Right lobe of liver (tissue), 6 donors: Measurements from ENCODE around the gene SAMD7. TPM values are rescaled to one million over a fixed set of nuclear protein-coding genes. Genes with fewer than 3 reads are reported as not detected.

Experiments
- ATAC-seq, 4 donors: fragments of 200-7000 bp; cut with Tn5 transposase; one replicate each; pipeline ENCODE4 v1.9.1; 2020; ENCODE audit warnings: mild to moderate bottlenecking in 4 of 4, moderate library complexity in 4 of 4
- DNase-seq, 3 donors: peaks; one replicate each; pipeline ENCODE4 v3.0.0-alpha.2; 2020
- H3K27ac ChIP-seq, 3 donors: fragments of 200-600 bp; one replicate each; pipeline ENCODE4 v1.8.0; 2022
- H3K27me3 ChIP-seq, 2 donors: fragments of 200-600 bp; one replicate each; pipeline ENCODE4 v1.8.0; 2022
- H3K36me3 ChIP-seq, 4 donors: fragments of 200-600 bp; sonication (generic) in 1 of 4; one replicate each; pipeline versions ENCODE4 v1.5.1 to v1.8.0; 2017 to 2022; ENCODE audit warnings: control low read depth in 1 of 4
- H3K4me1 ChIP-seq, 4 donors: fragments of 200-600 bp; sonication (generic) in 1 of 4; one replicate each; pipeline versions ENCODE4 v1.5.1 to v1.8.0; 2017 to 2022; ENCODE audit warnings: control low read depth in 1 of 4
- H3K4me3 ChIP-seq, 3 donors: fragments of 200-600 bp; one replicate each; pipeline ENCODE4 v1.8.0; 2022
- H3K9me3 ChIP-seq, 4 donors: fragments of 200-600 bp; sonication (generic) in 1 of 4; one replicate each; pipeline versions ENCODE4 v1.5.1 to v1.8.0; 2017 to 2022; ENCODE audit warnings: control low read depth in 1 of 4
- CTCF ChIP-seq, 4 donors: fragments of 200-600 bp in 3 of 4; fragments of 450-650 bp in 1 of 4; IDR thresholded peaks; one replicate each; pipeline versions ENCODE4 v1.5.1 to v1.8.0; 2016 to 2022; ENCODE audit warnings: antibody characterized with exemption in 4 of 4, mild to moderate bottlenecking in 2 of 4
- POLR2A ChIP-seq: fragments of 450-650 bp; IDR thresholded peaks from one replicate; pipeline ENCODE4 v1.6.1; 2017; ENCODE audit warnings: antibody characterized with exemption, mild to moderate bottlenecking
- WGBS: methylation state at CpG from one replicate; pipeline ENCODE4 v1.1.6; 2018; ENCODE audit warnings: low coverage, low lambda C conversion rate; ENCODE audit not compliant: insufficient coverage; ENCODE audit errors: missing lambda C conversion rate; 5-methylcytosine and 5-hydroxymethylcytosine counted together
- intact Hi-C, 2 donors: fragments of 100-400 bp; cut with DNase I; formaldehyde crosslinking; loops; one replicate each; pipeline versions ENCODE4 v1.11.2 to v1.14.1; 2022
- total RNA-seq, 6 experiments: library from RNA; depleted of rRNA in 2 of 6; stranded (reverse); fragments of >200 nt in 2 of 6; fragmentation: NEBNext Ultra II Directional in 3 of 6; extraction: Animal tissue kit (Norgen Biotek cat#: 25700) in 3 of 6; gene quantifications; one replicate each; pipeline versions ENCODE4 v1.1.0 to v1.2.4, GENCODE V29; 2016 to 2023
- donor health status: DM: no; HTN: yes; CAD: no.
- donor health status: DM: no; HTN: no; CAD: no.
- donor health status: DM: no; HTN: no; CAD: no.
- donor health status: DM: no; HTN: yes; CAD: no.
- donor health status: DM: no; HTN: yes; CAD: no.

Gene SAMD7
- total RNA-seq, 6 experiments from 2014 or later = not detected

GRCh38 chr3:169930843-169931242 lies 19.5 kb downstream of the SAMD7 start:
- 100% methylated on average over 3 of the region's 3 CpGs for WGBS
- Histone ChIP-seq H3K4me1 (no peaks in the 10 kb centered on the region), H3K9me3 (no peaks in the 10 kb centered on the region), H3K27me3 (no peaks in the 10 kb centered on the region), H3K36me3 (no peaks in the 10 kb centered on the region), H3K27ac (no peak overlapping the region), H3K4me3 (no peak overlapping the region)
- no peak for TF ChIP-seq CTCF (IDR thresholded peaks at IDR 0.05)
- no peak for TF ChIP-seq POLR2A
- intact Hi-C loops = no loop called here
- ATAC-seq (no peak), DNase-seq (no peak)

- no peaks in the 10 kb centered on the region for H3K36me3 ChIP-seq
- TF ChIP-seq CTCF (IDR thresholded peaks at IDR 0.05) (no peak), POLR2A (no peak)
- H3K27ac ChIP-seq = no peak overlapping the region
- H3K27me3 ChIP-seq = no peaks in the 10 kb centered on the region
- no peaks in the 10 kb centered on the region for H3K9me3 ChIP-seq
- intact Hi-C loops = no loop called here
- 67% methylated on average over 10 of the region's 14 CpGs for WGBS
- H3K4me1 ChIP-seq = no peaks in the 10 kb centered on the region
- ATAC-seq = no peak
- H3K4me3 ChIP-seq = no peak overlapping the region
- DNase-seq = no peak
Observed at GRCh38 chr3:169931747-169932520, 20.6 kb downstream of the SAMD7 start.

- intact Hi-C loops = no loop called here
- ATAC-seq (peak in 1 of 4 donors; percentile 22), DNase-seq (no peak)
- TF ChIP-seq POLR2A = no peak
- no peak for TF ChIP-seq CTCF (IDR thresholded peaks at IDR 0.05)
- Histone ChIP-seq H3K9me3 (no peaks in the 10 kb centered on the region), H3K27me3 (no peaks in the 10 kb centered on the region), H3K4me1 (no peaks in the 10 kb centered on the region), H3K27ac (no peak overlapping the region), H3K4me3 (no peak overlapping the region), H3K36me3 (no peaks in the 10 kb centered on the region)
- WGBS = 50% methylated on average over 1 of the region's 1 CpG
Observed at GRCh38 chr3:169939320-169939719, 27.9 kb downstream of the SAMD7 start.

- ATAC-seq (no peak), DNase-seq (no peak)
- 93% methylated on average over 5 of the region's 5 CpGs for WGBS
- Histone ChIP-seq H3K27me3 (no peaks in the 10 kb centered on the region), H3K4me3 (no peak overlapping the region), H3K9me3 (no peaks in the 10 kb centered on the region), H3K4me1 (no peaks in the 10 kb centered on the region), H3K36me3 (no peaks in the 10 kb centered on the region), H3K27ac (no peak overlapping the region)
- TF ChIP-seq CTCF (IDR thresholded peaks at IDR 0.05) = no peak
- intact Hi-C loops = no loop called here
Observed at GRCh38 chr3:169939751-169940150, 28.4 kb downstream of the SAMD7 start.
